HEK293 (cell line): Measurements from ENCODE around the gene ARHGDIG.

ENCODE experiments used
- CTCF ChIP-seq: fragments of 450-650 bp; formaldehyde crosslinking; IDR thresholded peaks from 2 replicates; pipeline ENCODE4 v1.5.1; 2016; ENCODE audit warnings: missing biosample characterization, missing genetic modification characterization
- ZNF274 ChIP-seq, 2 experiments: fragments of 200-500 bp in 1 of 2; fragments of 450-650 bp in 1 of 2; sonication (Bioruptor generic) in 1 of 2; formaldehyde crosslinking in 1 of 2; IDR thresholded peaks; 2 replicates each; pipeline versions ENCODE4 v1.5.1 to v1.6.1; 2014 to 2016; ENCODE audit warnings: borderline replicate concordance in 1 of 2, inconsistent platforms in 1 of 2, low read length in 1 of 2, missing biosample characterization in 1 of 2, missing genetic modification characterization in 1 of 2
- ZNF398 ChIP-seq: fragments of 450-650 bp; formaldehyde crosslinking; IDR thresholded peaks from 2 replicates; pipeline ENCODE4 v1.5.1; 2017; ENCODE audit warnings: missing biosample characterization, missing genetic modification characterization
- ZNF510 ChIP-seq: fragments of 450-650 bp; formaldehyde crosslinking; IDR thresholded peaks from 2 replicates; pipeline ENCODE4 v1.5.1; 2018; ENCODE audit warnings: mild to moderate bottlenecking, missing genetic modification characterization, missing biosample characterization; ENCODE audit not compliant: insufficient replicate concordance
- ZNF639 ChIP-seq: fragments of 450-650 bp; formaldehyde crosslinking; IDR thresholded peaks from 2 replicates; pipeline ENCODE4 v1.5.1; 2016; ENCODE audit warnings: missing biosample characterization, missing genetic modification characterization

GRCh38 chr16:266258-267164 is 13.9 kb upstream of the ARHGDIG start:
- TF ChIP-seq ZNF398 (tag by site-specific recombination) (no peak), ZNF274 (IDR thresholded peaks at IDR 0.05; ENCODE audit: low read length) (no peak), ZNF274 (tag by site-specific recombination; IDR thresholded peaks at IDR 0.05; ENCODE audit: borderline replicate concordance) (no peak), ZNF639 (tag by site-specific recombination) (no peak), ZNF510 (tag by site-specific recombination) (no peak), CTCF (tag by site-specific recombination) (no peak)
